ENCODE measurements around the gene FNDC3B.

DNA sequence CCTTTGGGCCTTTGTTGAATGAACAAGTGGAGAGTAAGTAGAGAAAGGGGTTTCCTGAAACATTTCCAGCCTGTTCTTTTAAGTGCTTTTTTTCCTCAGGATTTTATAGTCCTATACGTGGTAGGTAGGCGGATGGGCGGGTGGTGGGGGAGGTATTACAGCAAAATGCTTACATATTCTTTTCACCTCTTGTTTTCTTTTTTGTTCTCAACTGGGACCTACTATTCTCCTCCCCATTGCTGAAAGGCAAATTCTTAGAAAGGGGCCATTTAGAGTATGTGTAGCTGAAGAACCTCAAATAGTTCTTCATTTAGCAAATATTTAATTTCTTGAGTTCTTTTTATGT is 135.8 kb downstream of the FNDC3B start:
- TF ChIP-seq POLR2A (IDR thresholded peaks at IDR 0.05) (no peak), EP300 (IDR thresholded peaks at IDR 0.05) (no peak)

Measured in suprapubic skin (tissue), 2 donors.